SU-DHL-6 (cell line): Measurements from ENCODE around the gene BCL2.

Source experiments
- H2AFZ ChIP-seq: fragments of 200-600 bp; sonication (generic); 2 replicates; pipeline ENCODE4 v1.6.1; 2014; ENCODE audit warnings: low read depth, mild to moderate bottlenecking, moderate library complexity, mixed read lengths, antibody characterized with exemption, low read length; ENCODE audit not compliant: severe bottlenecking
- H3F3A ChIP-seq: fragments of 200-600 bp; shearing (Covaris generic); 2 replicates; pipeline ENCODE4 v1.6.0; 2016; ENCODE audit warnings: antibody characterized with exemption, mild to moderate bottlenecking; ENCODE audit not compliant: insufficient read depth
- H3K27ac ChIP-seq: fragments of 200-600 bp; sonication (generic); 2 replicates; pipeline ENCODE4 v1.5.1; 2016; ENCODE audit warnings: low read depth, mild to moderate bottlenecking, low read length, moderate library complexity, mixed read lengths
- H3K27me3 ChIP-seq: fragments of 200-600 bp; sonication (generic), shearing (Covaris generic); 2 replicates; pipeline ENCODE4 v1.6.0; 2014; ENCODE audit warnings: mild to moderate bottlenecking, low read length
- H3K36me3 ChIP-seq: fragments of 200-600 bp; sonication (generic); 2 replicates; pipeline ENCODE4 v1.6.1; 2014; ENCODE audit warnings: mild to moderate bottlenecking, low read length, mixed read lengths
- H3K4me2 ChIP-seq: fragments of 300-600, 200-600 bp; shearing (Covaris generic), sonication (generic); 2 replicates; pipeline ENCODE4 v1.6.0; 2014; ENCODE audit warnings: low read length, low read depth, mild to moderate bottlenecking; ENCODE audit not compliant: poor library complexity, severe bottlenecking
- H3K4me3 ChIP-seq: fragments of 200-600 bp; sonication (generic); 2 replicates; pipeline ENCODE4 v1.5.1; 2014; ENCODE audit warnings: antibody characterized with exemption, low read length, mild to moderate bottlenecking, mixed read lengths; ENCODE audit not compliant: insufficient read depth, poor library complexity, severe bottlenecking
- H3K79me2 ChIP-seq: fragments of 200-600 bp; sonication (generic); 2 replicates; pipeline ENCODE4 v1.6.1; 2014; ENCODE audit warnings: mild to moderate bottlenecking, low read length, moderate library complexity; ENCODE audit not compliant: insufficient read depth
- H3K9ac ChIP-seq: fragments of 200-600 bp; sonication (generic); 2 replicates; pipeline ENCODE4 v1.7.0; 2014; ENCODE audit warnings: mild to moderate bottlenecking, low read length
- H3K9me2 ChIP-seq: fragments of 200-600 bp; sonication (generic); replicated peaks from 2 replicates; pipeline ENCODE4 v1.6.1; 2014; ENCODE audit warnings: low read length; ENCODE audit not compliant: insufficient read depth
- H3K9me3 ChIP-seq: fragments of 200-600 bp; sonication (generic); 2 replicates; pipeline ENCODE4 v1.6.1; 2014; ENCODE audit warnings: low read length, mixed read lengths; ENCODE audit not compliant: insufficient read depth
- H4K20me1 ChIP-seq: fragments of 200-600 bp; sonication (generic); 2 replicates; pipeline ENCODE4 v1.6.1; 2014; ENCODE audit warnings: low read depth, mild to moderate bottlenecking, antibody characterized with exemption, low read length, moderate library complexity, mixed read lengths
- EZH2phosphoT487 ChIP-seq: fragments of 200-600 bp; sonication (generic), shearing (Covaris generic); conservative IDR thresholded peaks from 2 replicates; pipeline ENCODE4 v1.6.1; 2018; ENCODE audit warnings: mild to moderate bottlenecking, antibody characterized with exemption, low read length, moderate library complexity, mixed read lengths
- TF ChIP-seq, protein P1 (sequence below): fragments of 200-600 bp; sonication (generic); IDR thresholded peaks from one replicate; pipeline ENCODE4 v1.5.1; 2017; ENCODE audit warnings: antibody characterized with exemption, mild to moderate bottlenecking, low read length, moderate library complexity; ENCODE audit not compliant: insufficient read depth, poor library complexity, severe bottlenecking

BCL2 gene

DNA sequence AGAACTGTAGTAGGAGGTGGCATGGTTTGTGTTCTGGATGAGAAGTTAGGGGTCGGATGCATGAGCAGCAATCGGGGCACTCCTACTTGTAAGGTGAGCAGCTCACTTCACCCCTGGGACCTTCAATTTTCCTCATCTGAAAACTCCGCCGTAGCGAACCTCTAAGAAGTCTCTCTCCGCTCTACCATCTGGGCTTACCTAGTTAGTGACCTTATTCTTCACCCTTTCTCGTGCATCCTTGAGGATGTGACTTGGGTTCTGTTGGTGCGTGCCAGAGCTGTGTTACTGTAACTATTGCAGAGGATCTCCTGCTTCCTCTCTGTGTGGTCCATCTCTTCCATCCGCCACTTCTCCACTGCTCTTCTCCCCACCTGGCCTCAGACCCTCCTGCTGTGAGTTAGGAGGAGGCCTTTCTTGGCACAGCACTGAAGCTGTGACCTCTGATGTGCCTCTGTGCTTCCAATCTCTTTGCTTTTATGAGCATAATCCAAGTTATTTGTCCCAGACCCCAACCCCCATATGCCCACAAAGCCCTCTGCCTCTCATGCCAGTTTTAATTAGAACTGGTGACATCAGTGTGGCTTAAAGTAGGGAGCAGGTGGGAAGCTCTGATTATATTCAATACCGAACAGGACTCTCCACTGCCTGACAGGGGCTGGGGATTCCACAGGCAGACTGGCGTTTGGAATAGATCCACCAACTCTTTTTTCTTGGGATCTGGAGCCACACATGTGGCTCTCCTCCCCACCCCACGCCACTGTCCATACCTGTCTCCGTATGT lies 178.4 kb downstream of the BCL2 start:
- Histone ChIP-seq H3K27ac (peak overlapping the region; percentile 92), H4K20me1 (no peaks in the 10 kb centered on the region), H3K9me2 (no peaks in the 10 kb centered on the region), H3F3A (peaks cover 78% of the 10 kb centered on the region), H3K4me3 (peak overlapping the region; percentile 4), H3K27me3 (no peaks in the 10 kb centered on the region), H3K36me3 (no peaks in the 10 kb centered on the region), H3K79me2 (peaks cover 52% of the 10 kb centered on the region; the same call in 1 of the 2 replicates), H3K4me2 (peak overlapping the region; percentile 75), H3K9ac (peak overlapping the region; percentile 46), H3K9me3 (no peaks in the 10 kb centered on the region), H2AFZ (no peak overlapping the region)
- TF ChIP-seq, protein P1, sequence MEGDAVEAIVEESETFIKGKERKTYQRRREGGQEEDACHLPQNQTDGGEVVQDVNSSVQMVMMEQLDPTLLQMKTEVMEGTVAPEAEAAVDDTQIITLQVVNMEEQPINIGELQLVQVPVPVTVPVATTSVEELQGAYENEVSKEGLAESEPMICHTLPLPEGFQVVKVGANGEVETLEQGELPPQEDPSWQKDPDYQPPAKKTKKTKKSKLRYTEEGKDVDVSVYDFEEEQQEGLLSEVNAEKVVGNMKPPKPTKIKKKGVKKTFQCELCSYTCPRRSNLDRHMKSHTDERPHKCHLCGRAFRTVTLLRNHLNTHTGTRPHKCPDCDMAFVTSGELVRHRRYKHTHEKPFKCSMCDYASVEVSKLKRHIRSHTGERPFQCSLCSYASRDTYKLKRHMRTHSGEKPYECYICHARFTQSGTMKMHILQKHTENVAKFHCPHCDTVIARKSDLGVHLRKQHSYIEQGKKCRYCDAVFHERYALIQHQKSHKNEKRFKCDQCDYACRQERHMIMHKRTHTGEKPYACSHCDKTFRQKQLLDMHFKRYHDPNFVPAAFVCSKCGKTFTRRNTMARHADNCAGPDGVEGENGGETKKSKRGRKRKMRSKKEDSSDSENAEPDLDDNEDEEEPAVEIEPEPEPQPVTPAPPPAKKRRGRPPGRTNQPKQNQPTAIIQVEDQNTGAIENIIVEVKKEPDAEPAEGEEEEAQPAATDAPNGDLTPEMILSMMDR = no peak
- TF ChIP-seq EZH2phosphoT487 = no peak

DNA sequence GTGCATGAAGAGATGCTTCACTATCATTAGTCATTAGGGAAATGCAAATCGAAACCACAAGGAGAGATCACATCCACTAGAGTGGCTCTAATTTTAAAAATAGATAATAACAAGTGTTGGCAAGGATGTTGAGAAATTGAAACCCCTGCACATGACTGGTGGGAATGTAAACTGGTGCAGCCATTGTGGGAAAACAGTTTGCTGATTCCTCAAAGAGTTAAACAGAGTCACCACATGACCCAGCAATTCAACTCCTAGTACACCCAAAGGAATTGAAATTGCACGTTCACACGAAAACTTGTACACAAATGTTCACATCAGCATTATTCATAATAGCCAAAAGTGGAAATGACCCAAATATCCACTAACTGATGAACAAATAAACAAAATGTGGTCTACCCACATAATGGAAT lies 179.5 kb downstream of the BCL2 start:
- H2AFZ ChIP-seq = no peak overlapping the region
- H3K4me2 ChIP-seq = peak overlapping the region; percentile 75
- H3K27me3 ChIP-seq = no peaks in the 10 kb centered on the region
- TF ChIP-seq EZH2phosphoT487 = no peak
- TF ChIP-seq, protein P1 = no peak
- no peaks in the 10 kb centered on the region for H3K9me2 ChIP-seq
- peaks cover 51% of the 10 kb centered on the region; the same call in 1 of the 2 replicates for H3K79me2 ChIP-seq
- no peaks in the 10 kb centered on the region for H3K36me3 ChIP-seq
- no peaks in the 10 kb centered on the region for H3K9me3 ChIP-seq
- H3K9ac ChIP-seq = no peak overlapping the region
- H3K27ac ChIP-seq = peak overlapping the region; percentile 92
- H4K20me1 ChIP-seq = no peaks in the 10 kb centered on the region
- peaks cover 88% of the 10 kb centered on the region for H3F3A ChIP-seq
- H3K4me3 ChIP-seq = peak overlapping the region; percentile 0

DNA sequence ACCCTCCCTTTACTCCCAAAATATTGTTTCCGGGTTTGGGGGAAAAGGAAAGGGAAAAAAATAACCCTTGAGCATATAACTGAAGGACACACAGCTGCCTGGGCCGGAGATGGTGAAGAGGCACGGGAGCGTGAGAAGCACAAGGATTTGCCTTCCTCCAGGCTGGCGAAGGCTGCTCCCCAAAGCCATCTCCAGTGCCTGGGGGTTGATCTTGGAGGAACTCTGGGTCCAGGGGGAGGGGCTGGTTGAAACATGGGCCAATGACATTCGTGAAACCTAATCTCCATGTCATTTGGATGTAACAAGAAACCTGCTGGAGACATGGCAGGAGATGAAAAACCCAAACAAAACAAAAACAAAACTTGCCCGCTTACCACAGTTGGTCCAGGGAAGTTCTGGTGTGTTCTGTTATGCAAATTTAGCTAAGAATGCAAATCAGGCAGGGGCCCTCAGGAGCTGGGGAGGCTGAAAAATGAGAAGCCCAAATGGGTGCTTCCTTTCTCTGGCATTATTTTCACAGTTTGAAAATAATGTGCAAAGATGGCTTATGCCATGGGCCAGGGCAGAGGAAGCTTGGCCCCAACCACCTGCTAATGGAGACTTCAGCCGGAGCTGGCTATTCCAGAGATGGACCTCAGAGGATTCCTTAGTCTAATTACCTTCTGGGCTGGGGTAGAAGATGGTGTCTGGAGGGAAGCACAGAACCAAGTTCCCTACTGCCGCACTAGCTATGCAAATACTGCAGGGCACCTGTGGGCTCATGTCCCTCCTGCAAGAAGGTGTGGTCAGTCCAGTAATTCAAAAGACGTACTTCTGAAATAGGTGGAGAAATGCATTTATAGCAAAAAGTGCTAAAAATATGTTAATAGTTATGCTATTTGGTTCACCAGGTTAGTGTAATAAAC lies 180.9 kb downstream of the BCL2 start:
- Histone ChIP-seq H3K9ac (peak overlapping the region; percentile 61), H3K36me3 (no peaks in the 10 kb centered on the region), H3K4me3 (peak overlapping the region; percentile 43), H3K27ac (peak overlapping the region; percentile 92), H3F3A (peaks cover 87% of the 10 kb centered on the region), H4K20me1 (no peaks in the 10 kb centered on the region), H3K9me2 (no peaks in the 10 kb centered on the region), H2AFZ (no peak overlapping the region), H3K27me3 (no peaks in the 10 kb centered on the region), H3K79me2 (peaks cover 49% of the 10 kb centered on the region), H3K4me2 (peak overlapping the region; percentile 75), H3K9me3 (no peaks in the 10 kb centered on the region)
- TF ChIP-seq EZH2phosphoT487 = no peak
- TF ChIP-seq, protein P1 = no peak
